ENCODE results near the gene SLC30A5.
"Not testable (repeated sequence)": the region's sequence is repeated elsewhere in the genome, so short reads cannot be mapped to it uniquely, and the experiment has no call there.

The SLC30A5 gene

GRCh38 chr5:69105996-69106906, 12.4 kb downstream of the SLC30A5 start:
- no peak for DNase-seq (ENCODE audit: low read depth)

DNA sequence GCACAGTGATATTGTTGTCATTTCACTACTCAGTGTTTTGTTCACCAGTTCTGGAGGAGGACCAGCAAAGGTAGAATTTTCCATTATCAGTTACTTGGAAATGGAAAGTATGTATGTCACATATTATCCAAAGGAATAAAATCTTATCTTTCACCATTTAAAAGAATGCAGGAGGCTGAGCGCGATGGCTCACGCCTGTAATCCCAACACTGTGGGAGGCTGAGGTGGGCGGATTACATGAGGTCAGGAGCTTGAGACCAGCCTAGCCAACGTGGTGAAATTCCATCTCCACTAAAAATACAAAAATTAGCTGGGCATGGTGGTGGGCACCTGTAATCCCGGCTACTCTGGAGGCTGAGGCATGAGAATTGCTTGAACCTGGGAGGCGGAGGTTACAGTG, 14.6 kb downstream of the SLC30A5 start:
- DNase-seq (ENCODE audit: low read depth) = not testable (repeated sequence)

GRCh38 chr5:69113851-69114250, 20.0 kb downstream of the SLC30A5 start:
- DNase-seq (ENCODE audit: low read depth) = no peak

DNA sequence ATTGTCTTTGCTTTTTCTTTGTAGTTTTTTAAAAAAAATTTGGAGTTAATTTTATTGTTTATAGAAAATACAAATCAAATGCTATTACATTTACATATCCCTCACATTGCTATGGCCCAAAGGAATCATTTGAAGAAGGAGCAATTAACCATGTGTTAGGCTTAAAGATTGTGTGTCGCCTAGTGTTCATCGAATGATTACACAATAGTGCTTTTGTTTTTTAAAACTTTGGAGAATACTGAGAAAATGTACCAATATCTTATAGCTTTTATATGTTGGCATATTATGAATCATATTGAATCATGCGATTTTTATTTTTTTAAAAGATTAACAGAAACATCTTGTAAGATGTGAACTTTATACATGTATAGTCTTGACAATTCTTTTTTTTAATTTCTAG, 21.7 kb downstream of the SLC30A5 start:
- no peak for DNase-seq (ENCODE audit: low read depth)

GRCh38 chr5:69129413-69129812, 35.6 kb downstream of the SLC30A5 start:
- DNase-seq (ENCODE audit: low read depth) = no peak

- DNase-seq (ENCODE audit: low read depth) = no peak
These were observed 36.4 kb downstream of the SLC30A5 start for GRCh38 chr5:69130241-69130640.

GRCh38 chr5:69131304-69131703, 37.5 kb downstream of the SLC30A5 start:
- no peak for DNase-seq (ENCODE audit: low read depth)

- no peak for DNase-seq (ENCODE audit: low read depth)
These were observed 40.3 kb downstream of the SLC30A5 start for GRCh38 chr5:69134126-69134525.

DNA sequence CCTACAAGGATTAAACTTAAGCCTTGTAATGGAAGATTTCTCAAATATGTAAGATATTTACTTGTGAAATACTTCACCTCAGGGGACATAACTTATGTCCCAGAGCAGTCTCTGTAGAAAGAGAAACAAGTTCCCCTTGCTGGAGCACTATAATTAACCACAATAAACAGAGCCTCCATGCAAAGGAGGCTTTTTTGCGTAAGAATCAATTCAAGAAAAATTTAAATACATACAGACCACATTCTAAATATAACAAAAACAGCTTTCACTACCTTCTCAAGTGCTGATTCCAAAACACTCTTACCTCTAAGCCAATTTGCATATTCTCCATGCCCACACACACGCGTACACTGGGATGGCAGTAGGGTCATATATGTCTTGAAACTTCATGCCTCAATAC, 42.5 kb downstream of the SLC30A5 start:
- no peak for DNase-seq (ENCODE audit: low read depth)

DNA sequence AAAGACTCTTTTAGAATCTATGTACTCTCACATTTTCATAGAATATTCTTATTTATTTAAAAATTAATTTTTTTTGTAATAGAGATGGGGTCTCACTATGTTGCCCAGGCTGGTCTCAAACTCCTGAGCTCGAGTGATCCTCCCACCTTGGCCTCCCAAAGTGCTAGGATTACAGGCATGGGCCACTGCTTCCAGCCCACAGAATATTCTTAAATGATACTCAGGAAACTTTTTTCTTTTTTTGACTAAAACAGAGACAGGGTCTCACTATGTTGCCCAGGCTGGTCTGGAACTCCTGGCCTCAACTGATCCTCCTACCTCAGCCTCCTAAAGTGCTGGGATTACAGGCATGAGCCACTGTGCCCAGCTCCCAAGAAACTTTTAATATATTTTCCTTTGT, 43.4 kb downstream of the SLC30A5 start:
- DNase-seq (ENCODE audit: low read depth) = not testable (repeated sequence)

GRCh38 chr5:69137807-69138206, 44.0 kb downstream of the SLC30A5 start:
- no peak for DNase-seq (ENCODE audit: low read depth)

DNA sequence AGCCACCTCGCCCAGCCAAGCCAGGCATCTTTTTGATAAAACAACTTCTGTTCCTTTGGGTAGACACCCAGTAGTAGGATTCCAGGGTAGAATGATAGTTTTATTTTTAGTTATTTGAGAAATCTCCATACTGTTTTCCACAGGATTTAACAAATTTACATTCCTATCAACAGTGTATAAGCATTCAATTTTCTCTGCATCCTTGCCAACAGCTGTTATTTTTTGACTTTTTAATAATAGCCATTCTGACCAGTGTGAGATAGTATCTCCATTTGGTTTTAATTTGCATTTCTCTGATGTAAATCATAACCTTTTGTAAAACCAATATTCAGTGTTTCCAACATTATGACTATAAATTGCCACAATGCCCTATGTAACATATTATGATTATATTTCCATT, 45.0 kb downstream of the SLC30A5 start:
- DNase-seq (ENCODE audit: low read depth) = no peak

DNA sequence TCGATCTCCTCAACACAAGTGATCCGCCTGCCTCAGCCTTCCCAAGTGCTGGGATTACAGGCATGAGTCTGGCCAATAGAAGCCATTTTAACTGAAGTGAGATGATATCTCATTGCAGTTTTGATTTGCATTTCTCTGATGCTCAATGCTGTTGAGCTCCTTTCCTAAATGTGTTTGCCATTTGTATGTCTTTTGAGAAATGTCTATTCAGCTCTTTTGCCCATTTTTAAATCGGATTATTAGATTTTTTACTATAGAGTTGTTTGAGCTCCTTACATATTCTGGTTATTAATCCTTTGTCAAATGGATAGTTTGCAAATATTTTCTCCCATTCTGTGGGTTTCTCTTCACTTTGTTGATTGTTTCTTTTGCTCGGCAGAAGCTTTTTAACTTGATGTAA, 46.4 kb downstream of the SLC30A5 start:
- not testable (repeated sequence) for DNase-seq (ENCODE audit: low read depth)

- DNase-seq (ENCODE audit: low read depth) = no peak
These were observed 47.0 kb downstream of the SLC30A5 start for GRCh38 chr5:69140827-69141226.

GRCh38 chr5:69148576-69148975, 54.8 kb downstream of the SLC30A5 start:
- not testable (repeated sequence) for DNase-seq (ENCODE audit: low read depth)

DNA sequence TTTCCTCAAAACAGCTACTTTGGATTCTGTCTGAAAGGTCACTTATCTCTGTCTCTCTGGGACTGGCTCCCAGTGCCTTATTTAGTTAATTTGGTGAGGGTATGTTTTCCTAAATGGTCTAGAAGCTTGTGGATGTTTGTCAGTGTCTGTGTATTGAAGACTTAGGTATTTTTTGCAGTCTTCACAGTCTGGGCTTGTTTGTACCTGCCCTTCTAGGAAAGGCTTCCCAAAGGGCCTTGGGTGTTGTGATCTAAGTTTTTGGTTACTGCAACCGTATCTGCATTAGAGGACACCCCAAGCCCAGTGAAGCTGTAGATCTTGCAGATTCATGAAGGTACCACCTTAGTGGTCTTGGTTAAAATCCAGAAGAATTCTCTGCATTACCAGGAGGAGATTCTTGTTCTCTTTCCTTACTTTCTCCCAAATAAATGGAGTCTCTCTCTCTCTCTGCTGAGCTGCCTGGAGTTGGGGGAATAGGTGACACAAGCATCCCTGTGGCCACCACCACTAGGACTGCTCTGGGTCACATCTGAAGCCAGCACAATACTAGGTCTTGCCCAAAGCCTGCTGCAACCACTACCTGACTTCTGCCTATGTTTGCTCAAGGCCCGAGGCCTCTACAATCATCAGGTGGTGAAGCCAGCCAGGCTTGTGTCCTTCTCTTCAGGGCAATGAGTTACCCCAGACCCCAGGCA, 55.3 kb downstream of the SLC30A5 start:
- DNase-seq (ENCODE audit: low read depth) = no peak

GRCh38 chr5:69149676-69150010, 55.8 kb downstream of the SLC30A5 start:
- no peak for DNase-seq (ENCODE audit: low read depth)

- DNase-seq (ENCODE audit: low read depth) = no peak
These were observed 58.9 kb downstream of the SLC30A5 start for GRCh38 chr5:69152731-69153130.

- no peak for DNase-seq (ENCODE audit: low read depth)
These were observed 62.6 kb downstream of the SLC30A5 start for GRCh38 chr5:69156456-69156855.

DNA sequence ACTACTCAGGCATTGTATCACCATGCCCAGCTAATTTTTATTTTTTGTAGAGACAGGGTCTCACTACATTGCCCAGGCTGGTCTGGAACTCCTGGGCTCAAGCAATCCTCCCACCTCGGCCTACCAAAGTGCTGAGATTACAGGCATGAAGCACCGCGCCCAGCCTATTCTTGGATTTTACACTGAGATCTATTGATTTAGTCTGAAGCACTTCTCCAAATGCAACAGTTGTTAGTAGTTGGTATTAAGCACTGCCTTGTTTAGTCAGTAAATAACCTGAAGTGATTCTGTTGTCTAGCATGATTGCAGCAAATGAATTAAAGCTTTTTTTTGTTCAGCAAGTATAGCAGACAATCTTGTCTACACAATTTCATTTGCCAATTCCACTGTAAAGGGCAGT, 64.2 kb downstream of the SLC30A5 start:
- no peak for DNase-seq (ENCODE audit: low read depth)

GRCh38 chr5:69160651-69161050, 66.8 kb downstream of the SLC30A5 start:
- DNase-seq (ENCODE audit: low read depth) = no peak

DNA sequence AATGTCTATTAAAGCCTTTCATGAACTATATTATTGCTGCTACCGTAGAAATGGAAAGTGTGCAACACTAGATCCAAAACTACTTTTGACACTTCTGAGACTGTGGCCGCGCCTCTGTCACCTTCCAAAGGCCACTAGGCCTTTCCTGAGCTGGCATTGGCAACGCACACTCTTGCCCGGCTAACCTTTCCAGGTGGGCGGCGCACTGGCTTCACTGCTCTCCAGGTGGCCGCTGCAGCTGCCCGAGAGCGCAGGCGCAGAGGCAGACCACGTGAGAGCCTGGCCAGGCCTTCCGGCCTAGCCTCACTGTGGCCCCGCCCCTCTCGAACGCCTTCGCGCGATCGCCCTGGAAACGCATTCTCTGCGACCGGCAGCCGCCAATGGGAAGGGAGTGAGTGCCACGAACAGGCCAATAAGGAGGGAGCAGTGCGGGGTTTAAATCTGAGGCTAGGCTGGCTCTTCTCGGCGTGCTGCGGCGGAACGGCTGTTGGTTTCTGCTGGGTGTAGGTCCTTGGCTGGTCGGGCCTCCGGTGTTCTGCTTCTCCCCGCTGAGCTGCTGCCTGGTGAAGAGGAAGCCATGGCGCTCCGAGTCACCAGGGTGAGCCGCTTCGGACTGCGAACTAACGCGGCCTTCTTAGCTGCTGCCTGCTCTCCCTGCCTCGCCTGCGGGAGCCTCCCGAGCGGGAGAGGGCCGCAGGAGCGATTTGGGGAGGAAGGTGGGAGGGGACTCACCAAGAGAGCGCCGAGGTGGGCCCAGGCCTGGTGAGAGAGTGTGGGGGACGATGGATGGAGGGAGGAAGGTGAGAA, 73.1 kb downstream of the SLC30A5 start, which contains the start of gene CCNB1:
Gene CCNB1 (plus strand): TSS at position 465 of the 807 bp plus-strand sequence. CDS start 113 bp downstream, at position 578.
- DNase-seq (ENCODE audit: low read depth) = peak; percentile 96

GRCh38 chr5:69167493-69167855, 73.7 kb downstream of the SLC30A5 start:
- no peak for DNase-seq (ENCODE audit: low read depth)
